ENCODE measurements around the gene GNG2. TPM values are rescaled to one million over a fixed set of nuclear protein-coding genes. Genes with fewer than 3 reads are reported as not detected.
A peak's percentile ranks its signal among the peaks of the same experiment; 100 is the strongest.

GNG2 gene
- 245 TPM for total RNA-seq (ENCODE audit: unreplicated experiment)
- long read RNA-seq, transcript GNG2-213 (4 exons, 2,125 nt): major isoform, 28 of 39 reads
- long read RNA-seq, partial matches to known transcripts: 0 of 39 reads
- long read RNA-seq, other reads (novel, unspliced or antisense): 8 of 39 reads

GRCh38 chr14:51860164-51860824 lies at the start of gene GNG2:
Gene GNG2, plus strand, starts transcription at chr14:51860612. Its CDS starts 90,067 bp downstream, at chr14:51950679.
- Mint-ChIP-seq H3K27me3 (ENCODE audit: unreplicated experiment) (peaks cover 17% of the 10 kb centered on the region), H3K4me1 (ENCODE audit: low read depth, unreplicated experiment) (peaks cover 20% of the 10 kb centered on the region)

DNA sequence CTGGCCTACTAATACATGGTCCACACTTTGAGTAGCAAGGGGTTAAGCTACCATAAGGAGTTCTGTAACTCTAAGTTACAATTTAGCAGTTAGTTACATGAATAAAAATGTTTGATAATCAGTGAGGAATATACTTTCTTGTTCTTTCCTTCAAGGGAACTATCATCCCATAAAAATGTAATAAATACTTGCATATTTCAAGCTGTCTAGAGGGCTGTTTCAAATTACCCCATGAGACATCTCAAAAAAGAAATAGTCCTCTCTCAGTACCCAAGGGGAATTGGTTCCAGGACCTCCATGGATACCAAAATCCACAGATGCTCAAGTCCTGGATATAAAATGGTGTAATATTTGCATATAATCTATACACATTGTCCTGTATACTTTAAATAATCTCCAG lies 48.7 kb upstream of the GNG2 start:
- Mint-ChIP-seq H3K9me3 (ENCODE audit: unreplicated experiment) (peaks cover 4% of the 10 kb centered on the region), H3K4me1 (ENCODE audit: low read depth, unreplicated experiment) (peaks cover 2% of the 10 kb centered on the region), H3K4me3 (ENCODE audit: unreplicated experiment) (no peak overlapping the region), H3K27me3 (ENCODE audit: unreplicated experiment) (peaks cover 3% of the 10 kb centered on the region), H3K36me3 (ENCODE audit: unreplicated experiment) (peaks cover 13% of the 10 kb centered on the region), H3K27ac (ENCODE audit: unreplicated experiment) (no peak overlapping the region)
- no peak for DNase-seq
- no peak for TF ChIP-seq CTCF (IDR thresholded peaks at IDR 0.05; ENCODE audit: partially characterized antibody, unreplicated experiment)

More at GRCh38 chr14:51860164-51860824, at the start of gene GNG2:
- H3K4me3 Mint-ChIP-seq (ENCODE audit: unreplicated experiment): peak within 1 kb of the TSS; percentile 98
- peak; percentile 84 for DNase-seq
- H3K9me3 Mint-ChIP-seq (ENCODE audit: unreplicated experiment): peaks cover 11% of the 10 kb centered on the region
- H3K36me3 Mint-ChIP-seq (ENCODE audit: unreplicated experiment): peaks cover 6% of the 10 kb centered on the region
- TF ChIP-seq CTCF (IDR thresholded peaks at IDR 0.05; ENCODE audit: partially characterized antibody, unreplicated experiment): no peak
- H3K27ac Mint-ChIP-seq (ENCODE audit: unreplicated experiment): peak within 1 kb of the TSS; percentile 97

DNA sequence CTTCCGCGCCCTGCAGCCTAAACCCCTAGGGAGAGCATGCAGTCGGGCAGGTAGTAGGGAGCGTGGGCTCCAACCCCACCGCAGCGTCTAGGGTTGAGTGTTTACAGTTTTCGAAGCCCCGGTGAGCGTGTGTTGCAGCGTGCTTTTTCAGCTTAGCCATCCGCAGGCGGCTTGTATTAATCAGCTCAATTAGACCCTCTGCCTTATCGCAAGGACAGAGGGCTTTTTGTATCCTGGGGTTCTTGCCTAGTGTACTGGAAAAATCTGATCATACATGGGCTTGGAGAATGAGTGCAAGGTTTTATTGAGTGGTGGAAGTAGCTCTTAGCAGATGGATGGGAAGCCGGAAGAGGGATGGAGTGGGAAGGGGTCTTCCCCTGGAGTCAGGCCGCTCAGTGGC lies 44.4 kb upstream of the GNG2 start:
- DNase-seq: no peak
- Mint-ChIP-seq H3K27me3 (ENCODE audit: unreplicated experiment) (peaks cover 2% of the 10 kb centered on the region), H3K27ac (ENCODE audit: unreplicated experiment) (no peak overlapping the region), H3K36me3 (ENCODE audit: unreplicated experiment) (no peaks in the 10 kb centered on the region), H3K4me1 (ENCODE audit: low read depth, unreplicated experiment) (no peaks in the 10 kb centered on the region), H3K4me3 (ENCODE audit: unreplicated experiment) (no peak overlapping the region), H3K9me3 (ENCODE audit: unreplicated experiment) (no peaks in the 10 kb centered on the region)
- TF ChIP-seq CTCF (IDR thresholded peaks at IDR 0.05; ENCODE audit: partially characterized antibody, unreplicated experiment): no peak

DNA sequence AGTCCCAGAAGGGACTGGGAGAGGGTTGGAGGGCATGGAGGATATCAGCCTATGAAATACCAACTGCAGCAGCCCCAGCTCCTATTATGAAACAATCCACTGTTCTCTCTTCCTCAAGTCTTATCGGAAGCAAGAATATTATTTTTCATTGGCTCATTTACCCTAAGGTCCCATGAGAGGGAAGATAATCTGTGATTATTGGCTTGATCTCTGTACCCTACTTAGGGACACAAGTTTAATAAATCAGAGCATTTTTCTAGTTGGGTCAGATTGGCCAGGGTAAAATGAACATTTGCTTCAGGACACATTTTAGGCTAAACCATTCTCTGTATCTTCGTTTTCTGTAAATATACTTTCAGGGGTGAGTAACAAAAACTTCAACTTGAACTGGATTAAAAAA lies 43.1 kb upstream of the GNG2 start:
- no peaks in the 10 kb centered on the region for H3K4me1 Mint-ChIP-seq (ENCODE audit: low read depth, unreplicated experiment)
- H3K36me3 Mint-ChIP-seq (ENCODE audit: unreplicated experiment): no peaks in the 10 kb centered on the region
- peaks cover 3% of the 10 kb centered on the region for H3K27me3 Mint-ChIP-seq (ENCODE audit: unreplicated experiment)
- no peak overlapping the region for H3K27ac Mint-ChIP-seq (ENCODE audit: unreplicated experiment)
- no peak overlapping the region for H3K4me3 Mint-ChIP-seq (ENCODE audit: unreplicated experiment)
- DNase-seq: no peak
- no peak for TF ChIP-seq CTCF (IDR thresholded peaks at IDR 0.05; ENCODE audit: partially characterized antibody, unreplicated experiment)
- H3K9me3 Mint-ChIP-seq (ENCODE audit: unreplicated experiment): no peaks in the 10 kb centered on the region

DNA sequence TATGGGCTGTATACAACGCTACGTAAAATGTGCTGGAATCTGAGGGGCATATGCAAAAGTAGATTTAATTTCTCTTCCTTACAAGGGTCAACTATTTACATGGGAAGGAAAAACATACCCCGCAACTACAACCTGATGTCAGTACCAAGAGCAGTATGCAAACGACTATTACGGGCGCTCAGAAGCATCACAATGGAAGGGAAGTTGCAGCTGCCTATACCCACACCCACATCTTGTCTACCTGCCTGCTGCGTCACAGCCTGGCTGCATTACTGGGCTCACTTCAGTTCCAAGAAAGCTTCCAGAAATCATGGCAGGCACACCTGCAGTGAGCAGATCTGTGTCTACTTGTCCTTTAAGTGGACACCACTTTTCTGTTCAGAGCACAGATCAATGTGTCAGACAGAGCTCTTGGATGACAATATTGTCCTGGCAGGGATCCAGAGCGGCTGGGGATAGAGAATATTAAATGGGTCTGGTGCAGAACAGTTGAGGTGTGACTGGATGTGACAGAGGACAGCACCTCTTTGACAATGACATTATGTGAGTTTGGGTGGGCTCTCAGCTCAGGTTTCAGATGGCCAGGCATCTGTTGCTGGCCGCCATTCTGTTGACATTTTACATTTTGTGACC lies 41.5 kb upstream of the GNG2 start:
- Mint-ChIP-seq H3K9me3 (ENCODE audit: unreplicated experiment) (no peaks in the 10 kb centered on the region), H3K4me1 (ENCODE audit: low read depth, unreplicated experiment) (no peaks in the 10 kb centered on the region), H3K27me3 (ENCODE audit: unreplicated experiment) (peaks cover 5% of the 10 kb centered on the region), H3K4me3 (ENCODE audit: unreplicated experiment) (no peak overlapping the region), H3K36me3 (ENCODE audit: unreplicated experiment) (no peaks in the 10 kb centered on the region), H3K27ac (ENCODE audit: unreplicated experiment) (no peak overlapping the region)
- DNase-seq: no peak
- no peak for TF ChIP-seq CTCF (IDR thresholded peaks at IDR 0.05; ENCODE audit: partially characterized antibody, unreplicated experiment)

Measured in glutamatergic neuron (in vitro differentiated cells).